ENCODE measurements around the gene SSTR5. TPM values are rescaled to one million over a fixed set of nuclear protein-coding genes. Genes with fewer than 3 reads are reported as not detected.
A peak's percentile ranks its signal among the peaks of the same experiment; 100 is the strongest.
"Not testable (repeated sequence)": the region's sequence is repeated elsewhere in the genome, so short reads cannot be mapped to it uniquely, and the experiment has no call there.

The SSTR5 gene
- total RNA-seq, 1 donor from 2014 or later, result 0.16 TPM

DNA sequence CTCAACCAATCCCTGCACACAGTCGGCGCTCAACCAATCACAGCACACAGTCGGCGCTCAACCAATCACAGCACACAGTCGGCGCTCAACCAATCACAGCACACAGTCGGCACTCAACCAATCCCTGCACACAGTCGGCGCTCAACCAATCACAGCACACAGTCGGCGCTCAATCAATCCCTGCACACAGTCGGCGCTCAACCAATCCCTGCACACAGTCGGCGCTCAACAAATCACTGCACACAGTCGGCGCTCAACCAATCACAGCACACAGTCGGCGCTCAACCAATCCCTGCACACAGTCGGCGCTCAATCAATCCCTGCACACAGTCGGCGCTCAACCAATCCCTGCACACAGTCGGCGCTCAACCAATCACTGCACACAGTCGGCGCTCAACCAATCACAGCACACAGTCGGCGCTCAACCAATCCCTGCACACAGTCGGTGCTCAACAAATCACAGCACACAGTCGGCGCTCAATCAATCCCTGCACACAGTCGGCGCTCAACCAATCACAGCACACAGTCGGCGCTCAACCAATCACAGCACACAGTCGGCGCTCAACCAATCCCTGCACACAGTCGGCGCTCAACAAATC, 20.2 kb downstream of the SSTR5 start:
- not testable (repeated sequence) for DNase-seq

DNA sequence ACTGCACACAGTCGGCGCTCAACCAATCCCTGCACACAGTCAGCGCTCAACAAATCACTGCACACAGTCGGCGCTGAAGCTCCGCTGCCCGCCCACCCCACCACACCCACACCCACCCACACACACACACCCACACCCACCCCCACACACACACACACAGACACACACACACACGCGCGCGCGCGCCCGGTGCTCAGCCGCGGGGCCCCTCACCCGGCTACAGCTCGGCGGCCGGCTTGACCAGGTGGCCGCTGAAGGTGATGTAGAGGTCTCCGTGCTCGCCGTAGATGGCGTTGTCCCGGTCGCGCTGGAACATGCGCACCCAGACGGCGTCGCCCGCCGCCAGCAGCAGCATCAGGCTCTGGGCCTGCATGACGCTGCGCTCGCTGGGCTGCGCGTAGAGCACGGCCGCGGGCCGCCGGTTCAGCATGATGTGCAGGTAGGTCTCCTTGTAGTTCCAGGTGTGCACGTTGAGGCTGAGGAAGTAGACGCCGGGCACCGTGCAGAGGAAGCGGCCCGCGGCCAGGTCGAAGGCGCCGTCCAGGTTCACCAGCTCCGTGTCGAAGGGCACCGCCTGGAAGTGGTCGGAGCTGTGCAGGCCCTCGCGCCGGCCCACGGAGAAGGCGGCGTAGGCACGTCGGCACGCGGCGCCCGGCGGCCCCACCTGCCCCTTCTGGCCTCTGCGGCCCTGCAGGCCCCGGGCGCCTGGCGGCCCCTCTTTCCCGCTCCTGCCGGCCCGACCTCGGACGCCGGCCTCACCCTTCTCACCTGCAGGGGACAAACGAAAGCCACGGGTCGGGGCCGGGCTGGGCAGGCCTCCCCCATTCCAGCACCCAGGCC, 21.0 kb downstream of the SSTR5 start:
- no peak for DNase-seq

DNA sequence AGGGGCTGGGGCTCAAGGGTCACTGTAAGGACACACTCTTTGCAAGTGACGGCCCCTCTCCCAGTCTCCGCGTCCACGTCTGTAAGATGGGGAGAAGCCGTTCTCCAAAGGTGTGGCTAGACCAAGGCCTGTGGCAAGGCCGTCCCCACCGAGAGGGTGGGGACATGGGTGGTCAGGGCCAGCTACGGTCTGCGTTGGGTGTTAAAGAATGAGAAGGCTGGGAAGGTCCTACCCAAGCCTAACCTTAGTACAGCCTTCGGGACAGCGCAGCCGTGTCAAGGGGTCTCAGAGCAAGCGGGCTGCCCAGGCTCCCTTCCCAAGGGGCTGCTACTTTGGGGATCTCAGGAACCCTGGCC, 21.6 kb downstream of the SSTR5 start:
- no peak for DNase-seq

DNA sequence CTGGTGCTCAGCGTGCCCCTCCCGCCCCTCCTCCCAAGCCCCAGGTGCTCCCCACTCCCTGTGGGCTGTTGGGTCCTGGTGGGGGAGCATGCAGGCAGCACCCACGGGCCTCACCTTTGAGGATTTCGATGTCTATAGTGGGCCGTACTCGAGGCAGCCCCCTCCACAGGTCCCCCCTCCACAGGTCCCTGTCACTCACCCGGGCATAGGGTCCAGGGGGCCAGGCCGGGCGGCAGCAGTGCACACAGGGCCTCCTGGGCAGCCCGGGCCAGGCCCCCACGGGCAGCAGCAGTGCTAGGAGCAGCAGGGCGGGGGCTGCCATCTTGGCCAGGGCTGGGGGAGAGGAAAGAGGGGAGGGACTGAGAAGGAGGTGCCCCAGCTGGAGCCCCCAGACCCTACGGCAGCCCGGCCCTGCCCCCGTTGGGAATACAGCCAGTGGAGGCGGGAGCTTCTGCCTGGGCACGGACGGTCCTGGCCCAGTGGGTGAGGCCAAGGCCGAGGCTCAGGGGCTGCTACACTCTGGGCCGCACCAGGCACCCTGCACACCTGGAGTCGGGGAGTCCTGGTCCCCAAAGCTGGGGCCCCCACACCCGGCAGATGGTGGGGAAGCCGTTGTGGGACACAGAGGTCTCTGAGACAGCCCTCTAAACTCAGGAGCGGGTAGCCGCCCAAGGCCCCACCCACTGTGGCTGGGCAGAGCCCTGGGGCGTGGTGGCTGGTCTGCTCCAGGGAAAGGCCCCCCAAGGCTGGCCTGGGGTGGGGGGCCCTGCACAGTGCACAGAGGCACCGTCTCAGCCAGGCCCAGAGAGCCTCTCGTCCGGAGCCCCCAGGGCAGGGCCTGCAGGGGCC, 22.3 kb downstream of the SSTR5 start:
- no peak for DNase-seq

DNA sequence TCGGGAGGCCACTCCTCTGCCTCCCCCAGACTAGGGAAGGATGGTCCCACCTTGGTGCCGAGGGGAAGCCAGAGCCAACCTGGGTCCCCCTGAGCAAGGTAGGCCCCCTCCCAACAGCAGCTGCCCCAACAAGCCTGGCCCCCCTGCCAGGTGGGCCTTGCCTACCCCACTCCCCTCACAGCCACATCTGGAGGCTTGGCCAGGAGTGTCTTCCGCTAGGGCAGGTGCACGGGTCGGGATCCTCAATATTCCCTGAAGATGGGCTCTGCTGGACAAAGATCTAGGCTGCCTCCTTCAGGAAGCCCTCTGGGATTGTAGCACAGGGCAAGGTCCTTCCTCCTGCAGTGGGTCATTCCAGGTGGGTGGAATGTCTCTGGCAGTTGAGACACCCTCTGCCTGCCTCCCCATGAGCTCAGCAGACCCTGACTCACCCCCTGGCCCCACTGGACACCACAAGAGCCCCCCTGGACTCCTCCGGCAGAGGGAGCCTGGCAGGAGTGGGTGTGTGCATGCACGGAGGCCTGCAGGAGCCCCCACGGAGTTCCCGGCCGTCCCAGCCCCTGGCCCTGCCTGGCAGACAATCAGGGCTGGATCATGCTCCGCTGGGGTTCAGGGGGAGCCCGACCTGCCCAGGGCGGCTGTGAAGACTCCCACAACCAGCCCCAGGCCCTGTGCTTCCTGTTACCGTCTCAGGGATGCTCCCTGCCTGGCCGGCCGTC, 23.1 kb downstream of the SSTR5 start:
- DNase-seq, result no peak

DNA sequence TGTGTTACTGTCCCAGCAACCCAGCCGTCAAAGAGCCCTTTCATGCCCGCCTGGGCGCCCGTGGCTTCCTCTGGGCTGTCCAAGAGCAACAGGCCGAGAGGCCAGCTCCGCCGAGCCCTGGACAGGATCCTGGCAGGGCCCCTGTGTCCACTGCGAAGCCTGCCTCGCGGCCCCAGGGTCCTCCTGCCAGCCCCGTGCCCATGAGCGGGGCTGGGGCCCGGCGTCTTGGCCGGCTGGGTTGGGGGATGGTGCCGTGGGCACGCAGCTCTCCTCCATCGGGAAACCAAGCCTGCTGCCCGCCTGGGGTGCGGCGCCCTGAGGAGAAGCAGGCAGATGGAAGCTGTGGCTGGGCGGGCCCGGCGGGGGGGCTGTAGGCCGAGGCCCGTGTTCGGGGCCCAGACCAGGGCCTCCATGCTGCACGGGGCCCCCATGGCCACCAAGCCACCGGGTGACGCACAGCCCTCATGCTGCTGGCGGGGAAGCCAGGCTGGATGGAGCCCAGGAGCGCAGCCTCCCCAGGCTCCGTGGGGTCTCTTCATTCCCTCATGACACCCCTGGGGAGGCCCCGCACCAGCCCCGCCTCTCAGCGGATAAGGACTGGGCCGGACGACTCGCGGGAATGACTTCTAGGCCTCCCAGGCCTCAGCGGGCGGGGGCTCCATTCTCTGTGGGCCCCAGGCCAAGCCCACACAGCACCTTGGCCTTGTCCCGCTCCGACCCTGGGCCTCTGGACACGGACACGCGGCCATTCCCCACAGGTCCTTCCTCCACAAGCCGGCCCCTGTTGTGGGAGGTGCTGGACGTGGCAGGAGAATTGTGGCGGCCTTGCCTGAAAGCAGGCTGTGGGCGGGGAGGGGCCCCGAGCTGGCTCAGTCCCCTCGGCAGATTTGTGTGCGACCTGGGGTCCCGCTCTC, 23.9 kb downstream of the SSTR5 start, which contains the start of gene C1QTNF8:
C1QTNF8 (minus strand) TSS at position 76 of the 914 bp plus-strand sequence. CDS start 1,322 bp downstream, outside the sequence.
- DNase-seq, result no peak

DNA sequence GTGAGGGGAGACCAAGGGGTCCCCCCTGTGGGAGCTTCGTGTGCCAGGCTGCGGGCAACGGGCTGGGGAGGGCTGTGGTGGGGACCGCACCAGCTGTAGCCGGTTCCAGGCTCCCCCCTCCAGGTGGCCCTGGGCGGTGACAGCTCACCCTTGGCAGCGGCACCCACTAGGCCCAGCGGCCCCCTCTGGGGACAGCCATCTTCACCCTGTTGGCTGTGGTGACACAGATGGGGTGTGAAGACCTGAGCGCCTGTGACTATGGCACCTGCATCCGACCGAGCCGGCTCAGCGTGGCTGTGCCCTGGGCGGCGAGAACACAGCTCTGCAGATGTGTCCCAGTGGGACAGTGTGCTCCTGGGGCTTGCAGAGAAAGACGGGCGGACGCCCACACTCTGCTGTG, 24.6 kb downstream of the SSTR5 start:
- DNase-seq, result no peak

DNA sequence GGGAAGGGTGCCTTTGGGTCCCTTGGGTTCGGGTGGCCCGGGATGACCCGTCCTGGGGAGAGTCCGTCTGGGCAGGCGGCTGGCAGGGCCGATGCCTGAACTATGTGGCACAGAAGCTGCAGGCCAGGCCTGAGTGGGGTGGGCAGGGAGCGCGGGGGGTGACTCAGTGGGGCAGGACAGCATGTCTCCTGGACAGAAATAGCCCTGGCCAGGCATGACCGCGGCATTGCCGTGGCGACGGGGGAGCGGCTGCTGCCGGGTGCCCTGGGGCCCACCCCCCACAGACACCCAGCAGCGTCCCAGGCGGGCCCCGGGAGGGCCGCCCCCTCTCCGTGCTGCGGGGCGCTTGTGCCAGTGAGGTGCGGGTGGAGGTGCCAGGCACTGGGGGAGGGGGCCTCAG, 25.3 kb downstream of the SSTR5 start:
- DNase-seq, result peak; percentile 26

DNA sequence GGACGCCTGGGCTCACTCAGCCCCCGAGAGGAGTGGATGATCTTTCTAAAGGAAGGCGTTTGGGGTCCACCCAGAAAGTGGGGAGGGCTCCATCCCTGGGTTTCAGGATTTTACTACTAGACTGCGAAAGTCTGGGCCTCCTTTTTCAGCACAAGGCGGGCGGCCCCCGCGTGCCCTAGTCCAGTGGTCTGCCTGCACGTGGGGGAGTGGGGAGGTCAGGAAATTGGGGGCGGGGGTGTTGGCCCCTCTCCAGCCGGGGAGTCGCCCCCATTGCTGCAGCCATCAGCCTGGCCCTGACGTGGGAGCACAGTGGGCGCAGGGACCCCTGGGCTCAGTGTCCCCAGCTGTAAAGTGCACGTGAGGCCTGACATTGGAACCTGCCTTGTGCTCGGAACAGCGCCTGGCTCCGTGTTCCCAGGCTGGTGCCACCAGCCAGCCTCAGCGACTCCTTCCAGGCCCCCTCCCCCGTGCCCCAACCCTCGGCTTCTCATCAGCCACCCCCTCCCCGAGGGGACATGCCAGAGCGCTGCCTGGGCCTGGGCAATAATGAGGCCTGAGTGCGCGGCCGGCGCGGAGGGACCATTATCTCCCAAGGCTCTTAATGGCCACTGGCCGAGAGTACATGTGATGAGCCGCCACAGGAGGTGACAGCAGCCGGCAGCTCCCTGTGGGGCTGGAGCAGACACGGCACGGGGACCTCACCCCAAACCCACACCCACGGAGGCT, 25.9 kb downstream of the SSTR5 start:
- DNase-seq, result no peak

DNA sequence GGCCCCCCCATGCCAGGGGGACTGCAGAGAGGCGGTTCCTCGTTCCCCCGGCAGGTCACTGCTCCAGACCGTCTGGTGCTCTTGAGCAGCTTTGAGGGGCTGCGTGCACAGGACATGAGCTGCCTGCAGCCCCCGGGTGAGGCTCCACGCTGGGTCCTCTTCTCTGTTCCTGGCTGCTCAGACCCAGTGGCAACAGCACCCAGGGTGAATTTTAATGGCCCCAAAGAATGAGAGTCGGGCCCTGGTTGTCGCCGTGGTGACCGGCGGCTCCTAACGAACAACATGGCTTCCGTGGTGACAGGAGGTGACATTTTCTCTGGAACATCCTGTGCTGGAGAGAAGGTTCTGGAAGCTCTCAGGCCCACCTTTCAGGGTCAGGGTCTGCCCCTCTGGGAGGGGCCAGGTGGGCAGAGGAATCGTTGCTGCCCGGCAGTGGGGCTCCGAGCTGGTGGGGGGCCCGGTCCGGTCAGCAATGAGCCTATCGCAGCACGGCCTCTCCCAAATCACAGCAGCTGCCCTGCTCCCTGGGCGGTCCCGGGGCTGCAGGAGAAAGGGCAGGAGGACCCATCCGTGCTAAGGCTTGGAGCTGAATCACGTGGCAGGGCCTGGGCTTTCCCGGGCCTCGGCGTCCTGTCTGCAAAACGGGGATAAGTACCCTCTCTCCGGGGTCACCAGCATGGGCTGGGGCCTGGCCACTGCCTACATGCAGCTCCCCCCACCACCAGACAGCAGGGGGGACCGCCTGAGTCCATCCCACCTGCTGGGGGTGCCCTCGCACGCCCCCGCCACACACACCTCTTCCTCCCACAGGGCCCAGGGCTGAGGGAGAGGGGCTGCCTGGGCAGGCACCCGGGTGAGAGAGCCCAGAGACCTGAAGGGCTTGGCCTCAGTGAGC, 26.9 kb downstream of the SSTR5 start:
- DNase-seq, result no peak

DNA sequence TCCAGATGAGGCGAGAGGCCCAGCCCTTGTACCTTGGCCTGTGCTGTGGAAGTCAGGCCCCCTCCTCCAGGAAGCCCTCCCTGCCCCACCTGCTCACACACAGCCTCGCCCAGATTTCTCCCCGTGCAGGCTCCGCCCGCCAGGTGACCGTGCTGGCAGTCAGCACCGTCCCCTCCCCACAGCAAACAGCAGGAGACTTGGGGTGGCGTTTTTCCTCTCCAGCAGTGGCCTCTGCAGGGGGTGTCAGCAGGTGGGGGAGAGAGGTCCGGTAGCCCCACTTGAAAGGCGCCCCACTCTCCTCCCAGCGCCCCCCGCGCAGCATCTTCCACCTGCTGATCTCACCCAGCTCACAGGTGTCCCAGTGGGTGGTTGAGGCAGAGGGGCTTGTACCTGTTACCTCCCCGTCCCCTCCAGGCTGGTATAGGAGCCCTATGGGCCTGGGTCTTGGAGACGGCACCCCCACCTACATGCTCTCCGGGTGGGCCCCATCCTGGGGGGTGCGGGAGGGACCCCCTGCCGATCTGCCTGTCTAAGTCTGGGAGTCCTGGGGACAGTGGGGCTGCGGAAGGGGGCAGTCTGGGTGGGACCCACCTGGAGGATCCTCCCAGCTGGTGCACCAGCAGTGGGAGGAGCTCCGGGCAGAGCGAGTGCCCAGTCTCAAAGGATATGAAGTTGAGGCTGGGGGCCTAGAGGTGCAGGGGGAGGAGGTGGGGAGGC, 27.7 kb downstream of the SSTR5 start:
- DNase-seq, result no peak

DNA sequence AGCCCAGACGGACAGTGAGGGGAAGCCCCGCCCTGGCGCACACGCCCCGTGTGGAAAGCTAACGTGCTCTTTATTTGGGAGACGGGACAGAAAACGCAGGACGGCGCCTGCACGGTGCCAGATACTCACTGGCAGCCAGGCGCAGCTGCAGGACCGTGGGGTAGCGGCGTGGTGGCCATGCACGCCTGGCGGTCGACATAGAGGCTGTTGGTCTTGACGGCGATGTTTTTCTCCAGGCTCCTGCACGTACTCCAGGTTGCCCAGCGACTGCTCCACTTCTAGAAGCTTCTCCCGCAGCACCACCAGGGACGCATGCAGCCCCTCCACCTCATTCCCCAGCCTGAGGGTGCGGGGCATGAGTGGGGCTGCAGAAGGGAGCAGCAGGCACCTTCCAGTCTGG, 28.6 kb downstream of the SSTR5 start:
- DNase-seq, result no peak

DNA sequence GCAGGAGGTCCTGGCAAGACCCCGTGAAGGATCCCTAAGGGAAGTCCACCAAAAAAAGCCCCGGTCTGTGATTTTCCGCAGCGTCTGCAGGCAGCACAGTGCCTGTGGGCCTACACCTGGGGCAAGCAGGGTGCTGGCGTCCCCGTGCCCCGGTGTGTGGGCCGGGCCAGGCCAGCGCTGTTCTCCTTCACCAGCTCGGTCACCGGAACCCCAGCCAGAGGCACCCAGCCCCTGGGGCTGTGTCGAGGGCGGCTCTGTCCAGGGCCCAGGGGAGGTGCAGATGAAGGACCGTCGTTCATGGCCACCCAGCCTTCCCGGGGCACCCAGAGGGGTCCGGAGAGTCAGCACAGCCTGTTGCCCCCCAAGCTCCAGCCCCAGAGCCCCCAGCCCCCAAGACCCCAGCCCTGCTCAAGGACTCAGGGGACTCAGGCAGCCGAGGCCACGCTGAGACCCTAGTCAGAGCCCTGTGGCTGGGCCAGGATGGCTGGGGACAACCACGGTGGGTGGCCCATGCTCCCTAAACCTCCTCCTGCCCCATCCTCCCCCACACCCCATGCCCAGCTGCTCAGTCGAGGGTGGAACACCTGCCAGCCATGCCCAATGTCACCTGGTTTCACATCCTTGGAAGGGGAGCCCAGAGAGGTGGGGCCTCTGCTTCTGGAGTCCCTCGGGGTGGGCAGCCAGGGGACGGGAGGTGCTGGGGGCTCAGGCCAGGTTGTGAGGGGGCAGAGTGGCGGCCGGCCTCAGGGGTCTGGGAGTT, 29.2 kb downstream of the SSTR5 start:
- DNase-seq, result no peak

DNA sequence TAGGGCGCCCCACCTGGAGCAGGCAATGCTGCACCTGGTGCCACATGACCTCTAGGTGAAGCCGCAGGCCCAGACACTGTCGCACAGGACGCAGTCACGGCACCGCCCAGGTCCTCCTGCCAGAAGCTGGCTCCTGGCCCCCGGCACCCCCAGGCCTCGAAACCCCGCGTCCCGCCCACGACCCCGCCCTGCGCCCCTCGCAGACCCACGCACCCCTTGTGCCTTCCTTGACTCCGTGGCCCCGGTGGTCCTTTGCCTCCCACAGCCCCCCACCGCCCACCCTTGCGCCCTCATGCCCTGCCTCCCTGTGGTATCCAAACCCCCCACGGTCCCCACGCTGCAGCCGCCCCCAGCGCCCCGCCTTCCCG, 29.8 kb downstream of the SSTR5 start:
- no peak for DNase-seq

DNA sequence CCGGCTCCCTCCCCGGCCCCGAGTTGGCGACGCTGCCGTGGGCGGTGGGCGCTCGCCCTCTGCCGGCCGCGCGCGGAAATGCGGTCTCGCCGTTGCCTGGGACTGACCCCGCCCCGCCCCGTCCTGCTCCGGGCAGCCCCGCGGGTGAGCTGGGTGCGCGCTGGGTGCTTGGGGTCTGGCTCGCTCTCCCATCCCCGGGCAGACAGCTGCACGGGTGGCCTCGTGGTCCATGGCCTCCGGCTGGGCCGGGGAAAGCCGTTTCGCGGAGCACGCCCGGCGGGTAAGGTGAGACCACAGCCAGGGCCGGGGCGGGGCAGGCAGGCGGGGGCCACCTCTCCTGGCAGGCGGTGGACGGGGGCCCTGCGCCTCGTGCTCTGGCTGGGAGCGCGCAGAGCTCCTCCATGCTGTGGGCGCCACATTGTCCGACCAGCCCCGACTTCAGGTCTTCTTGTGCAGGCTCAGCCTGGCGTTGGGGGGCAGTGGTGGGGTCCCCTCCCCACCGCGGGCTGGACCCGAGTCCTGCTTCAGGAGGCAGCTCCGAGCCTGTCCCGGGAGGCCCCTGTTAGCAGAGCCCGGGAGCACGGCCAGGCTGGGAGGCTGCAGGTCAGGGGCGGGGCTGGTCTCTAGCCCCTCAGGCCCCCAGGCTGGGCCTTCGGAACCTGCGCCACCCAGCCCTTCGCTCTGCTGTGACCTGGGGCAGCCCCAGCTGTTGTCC, 30.5 kb downstream of the SSTR5 start:
- peak; percentile 18 for DNase-seq

DNA sequence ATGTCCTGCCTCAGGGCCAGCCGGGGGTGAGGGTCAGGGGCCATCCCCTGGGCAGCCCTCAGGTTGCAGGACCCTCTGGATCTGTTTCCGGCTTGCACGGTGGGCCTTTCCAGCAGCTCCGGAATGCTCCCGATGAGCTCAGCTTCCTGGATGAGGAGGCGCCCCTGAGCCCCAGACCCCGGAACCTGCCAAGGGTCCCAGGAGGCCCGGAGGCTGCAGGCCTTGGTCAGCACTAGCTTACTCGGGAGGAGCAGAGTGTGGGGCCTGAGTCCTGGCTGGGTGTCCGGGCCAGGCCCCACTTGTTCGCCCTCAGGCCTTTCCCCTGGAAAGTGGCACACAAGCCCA, 31.1 kb downstream of the SSTR5 start:
- DNase-seq, result no peak

DNA sequence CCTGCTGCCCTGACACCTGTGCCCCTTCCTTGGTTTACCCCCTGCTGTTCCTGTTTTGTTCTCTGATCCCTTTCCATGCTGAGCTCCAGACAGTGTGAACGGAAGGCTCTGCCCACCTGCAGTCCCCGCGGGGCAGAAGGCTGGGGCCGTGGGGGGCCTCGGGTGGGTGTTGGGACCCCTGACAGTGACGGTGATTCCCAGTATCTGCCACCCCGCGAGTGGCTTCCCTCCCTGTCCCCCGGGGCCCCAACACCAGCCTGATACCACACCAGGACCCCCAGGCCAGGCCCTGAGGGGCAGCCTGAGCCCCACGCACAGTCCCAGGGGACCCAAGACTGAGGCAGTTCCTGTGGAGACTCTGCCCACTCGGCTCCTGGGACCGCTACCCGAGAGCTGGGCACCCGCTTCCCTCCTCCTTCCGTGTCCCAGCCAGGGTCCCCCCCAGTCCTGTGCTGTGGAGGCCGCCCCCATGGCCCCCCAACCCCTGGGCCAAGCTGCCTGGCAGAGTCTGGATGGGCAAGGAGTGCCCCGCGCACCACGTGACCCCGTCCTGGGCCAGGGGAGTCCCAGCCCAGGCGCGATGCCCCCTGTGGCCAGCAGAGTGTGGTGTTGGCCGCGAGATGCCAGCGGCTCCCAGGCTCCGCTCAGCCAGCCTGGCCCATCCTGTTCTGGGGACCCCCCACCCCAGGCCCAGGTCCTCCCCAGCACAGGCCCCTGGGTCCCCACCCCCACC, 33.5 kb downstream of the SSTR5 start:
- DNase-seq, result peak; percentile 16

All from occipital lobe (tissue), 2 donors.